ENCODE measurements around the gene SLC2A9. TPM values are rescaled to one million over a fixed set of nuclear protein-coding genes. Genes with fewer than 3 reads are reported as not detected.

Gene SLC2A9
- total and polyA plus RNA-seq, 2 of the 8 experiments (the other 6 are each of a cell fraction or from before 2014, with no cell fraction given) = 0.20 to 0.26 TPM

- no peak for TF ChIP-seq PHF8 (conservative IDR thresholded peaks at IDR 0.05; ENCODE audit: low read depth, low read length)
- TF ChIP-seq, protein P1, sequence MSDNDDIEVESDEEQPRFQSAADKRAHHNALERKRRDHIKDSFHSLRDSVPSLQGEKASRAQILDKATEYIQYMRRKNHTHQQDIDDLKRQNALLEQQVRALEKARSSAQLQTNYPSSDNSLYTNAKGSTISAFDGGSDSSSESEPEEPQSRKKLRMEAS (IDR thresholded peaks at IDR 0.05) = no peak
- TF ChIP-seq, protein P2, sequence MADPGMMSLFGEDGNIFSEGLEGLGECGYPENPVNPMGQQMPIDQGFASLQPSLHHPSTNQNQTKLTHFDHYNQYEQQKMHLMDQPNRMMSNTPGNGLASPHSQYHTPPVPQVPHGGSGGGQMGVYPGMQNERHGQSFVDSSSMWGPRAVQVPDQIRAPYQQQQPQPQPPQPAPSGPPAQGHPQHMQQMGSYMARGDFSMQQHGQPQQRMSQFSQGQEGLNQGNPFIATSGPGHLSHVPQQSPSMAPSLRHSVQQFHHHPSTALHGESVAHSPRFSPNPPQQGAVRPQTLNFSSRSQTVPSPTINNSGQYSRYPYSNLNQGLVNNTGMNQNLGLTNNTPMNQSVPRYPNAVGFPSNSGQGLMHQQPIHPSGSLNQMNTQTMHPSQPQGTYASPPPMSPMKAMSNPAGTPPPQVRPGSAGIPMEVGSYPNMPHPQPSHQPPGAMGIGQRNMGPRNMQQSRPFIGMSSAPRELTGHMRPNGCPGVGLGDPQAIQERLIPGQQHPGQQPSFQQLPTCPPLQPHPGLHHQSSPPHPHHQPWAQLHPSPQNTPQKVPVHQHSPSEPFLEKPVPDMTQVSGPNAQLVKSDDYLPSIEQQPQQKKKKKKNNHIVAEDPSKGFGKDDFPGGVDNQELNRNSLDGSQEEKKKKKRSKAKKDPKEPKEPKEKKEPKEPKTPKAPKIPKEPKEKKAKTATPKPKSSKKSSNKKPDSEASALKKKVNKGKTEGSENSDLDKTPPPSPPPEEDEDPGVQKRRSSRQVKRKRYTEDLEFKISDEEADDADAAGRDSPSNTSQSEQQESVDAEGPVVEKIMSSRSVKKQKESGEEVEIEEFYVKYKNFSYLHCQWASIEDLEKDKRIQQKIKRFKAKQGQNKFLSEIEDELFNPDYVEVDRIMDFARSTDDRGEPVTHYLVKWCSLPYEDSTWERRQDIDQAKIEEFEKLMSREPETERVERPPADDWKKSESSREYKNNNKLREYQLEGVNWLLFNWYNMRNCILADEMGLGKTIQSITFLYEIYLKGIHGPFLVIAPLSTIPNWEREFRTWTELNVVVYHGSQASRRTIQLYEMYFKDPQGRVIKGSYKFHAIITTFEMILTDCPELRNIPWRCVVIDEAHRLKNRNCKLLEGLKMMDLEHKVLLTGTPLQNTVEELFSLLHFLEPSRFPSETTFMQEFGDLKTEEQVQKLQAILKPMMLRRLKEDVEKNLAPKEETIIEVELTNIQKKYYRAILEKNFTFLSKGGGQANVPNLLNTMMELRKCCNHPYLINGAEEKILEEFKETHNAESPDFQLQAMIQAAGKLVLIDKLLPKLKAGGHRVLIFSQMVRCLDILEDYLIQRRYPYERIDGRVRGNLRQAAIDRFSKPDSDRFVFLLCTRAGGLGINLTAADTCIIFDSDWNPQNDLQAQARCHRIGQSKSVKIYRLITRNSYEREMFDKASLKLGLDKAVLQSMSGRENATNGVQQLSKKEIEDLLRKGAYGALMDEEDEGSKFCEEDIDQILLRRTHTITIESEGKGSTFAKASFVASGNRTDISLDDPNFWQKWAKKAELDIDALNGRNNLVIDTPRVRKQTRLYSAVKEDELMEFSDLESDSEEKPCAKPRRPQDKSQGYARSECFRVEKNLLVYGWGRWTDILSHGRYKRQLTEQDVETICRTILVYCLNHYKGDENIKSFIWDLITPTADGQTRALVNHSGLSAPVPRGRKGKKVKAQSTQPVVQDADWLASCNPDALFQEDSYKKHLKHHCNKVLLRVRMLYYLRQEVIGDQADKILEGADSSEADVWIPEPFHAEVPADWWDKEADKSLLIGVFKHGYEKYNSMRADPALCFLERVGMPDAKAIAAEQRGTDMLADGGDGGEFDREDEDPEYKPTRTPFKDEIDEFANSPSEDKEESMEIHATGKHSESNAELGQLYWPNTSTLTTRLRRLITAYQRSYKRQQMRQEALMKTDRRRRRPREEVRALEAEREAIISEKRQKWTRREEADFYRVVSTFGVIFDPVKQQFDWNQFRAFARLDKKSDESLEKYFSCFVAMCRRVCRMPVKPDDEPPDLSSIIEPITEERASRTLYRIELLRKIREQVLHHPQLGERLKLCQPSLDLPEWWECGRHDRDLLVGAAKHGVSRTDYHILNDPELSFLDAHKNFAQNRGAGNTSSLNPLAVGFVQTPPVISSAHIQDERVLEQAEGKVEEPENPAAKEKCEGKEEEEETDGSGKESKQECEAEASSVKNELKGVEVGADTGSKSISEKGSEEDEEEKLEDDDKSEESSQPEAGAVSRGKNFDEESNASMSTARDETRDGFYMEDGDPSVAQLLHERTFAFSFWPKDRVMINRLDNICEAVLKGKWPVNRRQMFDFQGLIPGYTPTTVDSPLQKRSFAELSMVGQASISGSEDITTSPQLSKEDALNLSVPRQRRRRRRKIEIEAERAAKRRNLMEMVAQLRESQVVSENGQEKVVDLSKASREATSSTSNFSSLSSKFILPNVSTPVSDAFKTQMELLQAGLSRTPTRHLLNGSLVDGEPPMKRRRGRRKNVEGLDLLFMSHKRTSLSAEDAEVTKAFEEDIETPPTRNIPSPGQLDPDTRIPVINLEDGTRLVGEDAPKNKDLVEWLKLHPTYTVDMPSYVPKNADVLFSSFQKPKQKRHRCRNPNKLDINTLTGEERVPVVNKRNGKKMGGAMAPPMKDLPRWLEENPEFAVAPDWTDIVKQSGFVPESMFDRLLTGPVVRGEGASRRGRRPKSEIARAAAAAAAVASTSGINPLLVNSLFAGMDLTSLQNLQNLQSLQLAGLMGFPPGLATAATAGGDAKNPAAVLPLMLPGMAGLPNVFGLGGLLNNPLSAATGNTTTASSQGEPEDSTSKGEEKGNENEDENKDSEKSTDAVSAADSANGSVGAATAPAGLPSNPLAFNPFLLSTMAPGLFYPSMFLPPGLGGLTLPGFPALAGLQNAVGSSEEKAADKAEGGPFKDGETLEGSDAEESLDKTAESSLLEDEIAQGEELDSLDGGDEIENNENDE (IDR thresholded peaks at IDR 0.05; ENCODE audit: insufficient replicate concordance, low read length) = no peak
- TF ChIP-seq BCL11A (IDR thresholded peaks at IDR 0.05; ENCODE audit: low read depth in 2 of 2, low read length in 2 of 2) = no peak
Measured at GRCh38 chr4:9976781-9977180, 44.5 kb downstream of the SLC2A9 start (continued).
